ENCODE results near the gene HOXB5. TPM values are rescaled to one million over a fixed set of nuclear protein-coding genes. Genes with fewer than 3 reads are reported as not detected.

Gene HOXB5
- total and polyA plus RNA-seq, 8 donors: 3.3 to 37.5 (median 28.9) TPM

DNA sequence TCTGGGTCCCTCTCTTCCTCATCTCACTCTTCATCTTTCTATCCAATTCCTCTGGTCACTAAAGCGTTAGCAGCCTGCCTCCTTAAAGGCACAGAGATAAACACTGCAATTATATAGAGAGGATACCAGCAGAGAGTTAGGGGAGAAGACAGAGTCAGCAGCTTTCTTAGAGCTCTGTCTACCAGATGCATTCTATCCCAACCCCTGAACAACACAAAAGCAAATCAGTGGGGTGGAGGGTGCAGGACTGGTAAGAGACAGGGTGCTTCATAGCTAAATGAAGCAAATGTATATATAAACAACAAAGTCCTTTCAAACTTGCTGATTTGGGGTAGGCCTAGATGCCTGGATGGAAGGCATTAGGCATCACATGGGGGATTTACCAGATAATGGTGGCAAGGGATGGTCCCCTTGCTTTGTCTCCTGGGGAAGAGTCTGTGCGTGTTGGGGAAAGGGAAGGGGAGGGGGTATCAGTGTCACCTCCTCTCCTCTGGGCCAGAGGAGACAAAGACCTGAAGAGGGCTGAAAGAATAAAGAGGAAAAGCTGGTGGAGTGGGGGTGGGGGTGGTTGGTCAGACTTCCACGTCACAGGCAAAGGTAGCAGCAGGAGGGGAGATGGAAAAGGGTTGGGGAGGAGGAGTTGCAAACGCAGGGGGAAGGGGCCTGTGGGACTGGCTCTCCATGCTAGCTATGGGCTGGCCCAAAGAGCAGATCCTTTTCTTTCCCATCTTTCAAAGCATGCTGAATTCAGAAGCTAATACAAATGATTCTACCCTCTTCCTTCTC, 27.5 kb downstream of the HOXB5 start:
- DNase-seq (no peak), ATAC-seq (no peak)
- H3K36me3 ChIP-seq: no peaks in the 10 kb centered on the region
- H3K27me3 ChIP-seq: peaks cover 43 to 94% of the 10 kb centered on the region in 2 donors
- H3K4me1 ChIP-seq: peaks cover 3 to 19% of the 10 kb centered on the region in 2 donors
- intact Hi-C loops (cut with DNase I): no loop called here
- H3K9me3 ChIP-seq: no peaks in the 10 kb centered on the region
- H3K4me3 ChIP-seq: no peak overlapping the region
- H3K27ac ChIP-seq: no peak overlapping the region
- TF ChIP-seq, protein P1, sequence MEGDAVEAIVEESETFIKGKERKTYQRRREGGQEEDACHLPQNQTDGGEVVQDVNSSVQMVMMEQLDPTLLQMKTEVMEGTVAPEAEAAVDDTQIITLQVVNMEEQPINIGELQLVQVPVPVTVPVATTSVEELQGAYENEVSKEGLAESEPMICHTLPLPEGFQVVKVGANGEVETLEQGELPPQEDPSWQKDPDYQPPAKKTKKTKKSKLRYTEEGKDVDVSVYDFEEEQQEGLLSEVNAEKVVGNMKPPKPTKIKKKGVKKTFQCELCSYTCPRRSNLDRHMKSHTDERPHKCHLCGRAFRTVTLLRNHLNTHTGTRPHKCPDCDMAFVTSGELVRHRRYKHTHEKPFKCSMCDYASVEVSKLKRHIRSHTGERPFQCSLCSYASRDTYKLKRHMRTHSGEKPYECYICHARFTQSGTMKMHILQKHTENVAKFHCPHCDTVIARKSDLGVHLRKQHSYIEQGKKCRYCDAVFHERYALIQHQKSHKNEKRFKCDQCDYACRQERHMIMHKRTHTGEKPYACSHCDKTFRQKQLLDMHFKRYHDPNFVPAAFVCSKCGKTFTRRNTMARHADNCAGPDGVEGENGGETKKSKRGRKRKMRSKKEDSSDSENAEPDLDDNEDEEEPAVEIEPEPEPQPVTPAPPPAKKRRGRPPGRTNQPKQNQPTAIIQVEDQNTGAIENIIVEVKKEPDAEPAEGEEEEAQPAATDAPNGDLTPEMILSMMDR (IDR thresholded peaks at IDR 0.05): no peak

DNA sequence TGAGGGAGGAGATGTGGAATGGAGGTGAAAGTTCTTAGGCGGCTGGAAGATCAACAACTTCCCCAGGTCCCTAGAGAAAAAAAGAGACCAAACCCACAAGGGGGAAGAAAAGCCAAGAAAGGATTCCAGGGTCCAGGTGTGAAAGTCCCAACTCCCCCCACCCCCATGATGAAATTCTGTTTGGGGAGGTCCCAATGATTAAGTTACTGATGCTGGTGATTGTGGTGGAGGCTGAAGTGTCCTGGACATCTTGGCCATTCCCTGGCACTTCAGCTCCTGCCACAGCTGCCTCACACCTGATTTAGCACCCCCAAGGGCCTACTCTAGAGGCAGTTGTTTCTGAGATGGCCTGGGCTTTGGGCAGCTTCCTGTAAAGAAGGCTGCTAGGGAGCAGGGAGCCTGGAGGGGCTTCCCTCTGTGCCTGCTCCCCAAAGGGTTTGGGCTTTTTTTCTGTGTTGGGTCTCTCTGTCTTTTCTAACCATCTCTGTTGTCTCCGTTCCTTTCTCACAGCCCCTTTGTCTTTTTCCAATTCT, 28.5 kb downstream of the HOXB5 start:
- Histone ChIP-seq H3K4me3 (no peak overlapping the region), H3K27ac (peak overlapping the region in 1 of 2 donors; percentile 67), H3K36me3 (no peaks in the 10 kb centered on the region), H3K9me3 (no peaks in the 10 kb centered on the region), H3K4me1 (peaks cover 3 to 19% of the 10 kb centered on the region in 2 donors), H3K27me3 (peaks cover 35 to 90% of the 10 kb centered on the region in 2 donors)
- ATAC-seq (no peak), DNase-seq (no peak)
- TF ChIP-seq, protein P1 (IDR thresholded peaks at IDR 0.05): no peak
- intact Hi-C loops (cut with DNase I): no loop called here

DNA sequence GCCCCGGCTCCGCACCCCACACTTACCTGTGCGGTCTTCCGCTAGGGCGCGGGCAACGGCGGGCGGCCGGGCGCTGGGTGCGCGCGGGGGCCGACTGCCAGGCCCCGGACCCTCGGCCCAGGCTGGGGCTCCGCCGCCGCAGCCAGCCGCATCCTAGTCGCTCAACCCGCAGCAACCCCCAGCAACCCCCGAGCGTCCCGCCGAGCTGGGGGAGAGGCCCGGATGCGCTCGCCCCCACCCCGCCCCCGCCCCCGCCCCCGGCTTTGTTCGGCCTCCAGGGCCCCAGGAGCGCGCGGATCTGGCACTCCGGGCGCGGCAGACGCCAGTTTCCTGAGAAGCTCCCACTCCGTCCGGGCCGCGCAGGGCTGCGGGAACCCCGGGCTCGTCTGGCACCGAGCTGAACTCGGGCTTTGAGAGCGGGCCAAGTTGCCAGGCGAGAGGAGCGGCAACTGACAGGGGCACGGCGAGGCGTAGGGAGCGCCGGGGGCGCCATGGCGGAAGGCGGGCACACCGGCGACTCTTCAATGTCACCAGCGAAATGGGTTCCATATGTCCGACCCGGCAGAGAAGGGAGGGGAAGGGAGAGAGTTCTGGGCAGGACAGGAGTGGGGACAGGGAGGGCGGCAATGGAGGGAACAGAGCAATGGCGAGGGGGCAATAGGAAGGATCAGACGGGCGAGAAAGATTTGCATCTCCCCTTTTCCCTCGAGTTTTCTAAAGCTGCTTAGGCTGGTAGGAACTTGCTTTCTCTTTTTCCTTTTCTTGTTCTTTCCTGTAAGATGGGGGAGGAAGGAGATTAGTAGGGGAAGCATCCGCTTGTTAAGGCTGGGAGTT, 29.2 kb downstream of the HOXB5 start:
- intact Hi-C loops (cut with DNase I): no loop called here
- TF ChIP-seq, protein P1 (IDR thresholded peaks at IDR 0.05): no peak
- ATAC-seq (no peak), DNase-seq (no peak)
- H3K4me3 ChIP-seq: no peak overlapping the region
- H3K27ac ChIP-seq: peak overlapping the region in 1 of 2 donors; percentile 67
- peaks cover 3 to 19% of the 10 kb centered on the region in 2 donors for H3K4me1 ChIP-seq
- H3K36me3 ChIP-seq: no peaks in the 10 kb centered on the region
- peaks cover 33 to 90% of the 10 kb centered on the region in 2 donors for H3K27me3 ChIP-seq
- no peaks in the 10 kb centered on the region for H3K9me3 ChIP-seq

DNA sequence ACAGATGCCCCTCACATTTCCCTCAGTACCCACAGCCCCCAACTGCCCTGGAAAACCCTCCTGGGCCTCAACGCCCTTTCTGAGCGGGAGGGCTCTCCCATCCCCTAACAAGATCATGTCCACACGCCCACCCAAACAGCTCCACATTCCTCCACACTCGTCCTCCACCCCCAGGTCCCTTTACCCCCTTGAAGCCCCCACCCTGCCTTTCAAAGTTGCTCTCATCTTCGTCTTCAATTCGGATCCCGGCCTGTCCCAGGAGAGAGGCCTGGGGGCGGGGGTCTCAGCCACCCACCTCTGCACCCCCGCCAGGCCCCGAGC, 29.8 kb downstream of the HOXB5 start:
- DNase-seq (no peak), ATAC-seq (no peak)
- H3K4me1 ChIP-seq: peaks cover 3 to 17% of the 10 kb centered on the region in 2 donors
- peak overlapping the region in 1 of 2 donors; percentile 67 for H3K27ac ChIP-seq
- no peak overlapping the region for H3K4me3 ChIP-seq
- peaks cover 30 to 90% of the 10 kb centered on the region in 2 donors for H3K27me3 ChIP-seq
- intact Hi-C loops (cut with DNase I): no loop called here
- TF ChIP-seq, protein P1 (IDR thresholded peaks at IDR 0.05): no peak
- H3K36me3 ChIP-seq: no peaks in the 10 kb centered on the region
- no peaks in the 10 kb centered on the region for H3K9me3 ChIP-seq

DNA sequence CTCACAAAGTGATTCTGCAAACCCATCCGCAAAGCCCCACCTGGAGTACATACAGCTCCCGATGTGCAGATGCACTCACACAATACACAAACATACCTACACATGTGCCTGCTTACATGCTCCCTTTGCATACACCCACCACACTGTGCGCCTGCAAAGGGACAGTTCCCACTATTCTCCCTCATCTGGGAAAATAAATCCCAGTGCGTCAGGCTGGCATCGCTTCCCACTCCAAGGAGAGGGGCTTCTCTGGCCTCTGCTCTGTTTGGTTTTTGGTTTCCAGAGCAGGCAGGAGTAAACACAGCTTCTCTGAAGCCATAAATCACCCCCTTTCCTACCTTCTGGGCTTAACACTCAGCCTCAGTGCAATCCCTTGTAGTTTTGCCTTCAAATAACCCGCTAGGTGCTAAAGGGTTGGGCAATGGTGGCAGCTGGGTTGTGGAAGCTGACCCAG, 30.2 kb downstream of the HOXB5 start:
- no peaks in the 10 kb centered on the region for H3K36me3 ChIP-seq
- ATAC-seq (no peak), DNase-seq (no peak)
- H3K27me3 ChIP-seq: peaks cover 26 to 90% of the 10 kb centered on the region in 2 donors
- no peaks in the 10 kb centered on the region for H3K9me3 ChIP-seq
- H3K27ac ChIP-seq: peak overlapping the region in 1 of 2 donors; percentile 67
- no peak overlapping the region for H3K4me3 ChIP-seq
- intact Hi-C loops (cut with DNase I): no loop called here
- H3K4me1 ChIP-seq: peaks cover 3 to 13% of the 10 kb centered on the region in 2 donors
- TF ChIP-seq, protein P1 (IDR thresholded peaks at IDR 0.05): no peak

Measured in left lung (tissue), 10 donors.